GM21447 (cell line): ENCODE measurements around the gene PSMA8.
"Not testable (repeated sequence)": the region's sequence is repeated elsewhere in the genome, so short reads cannot be mapped to it uniquely, and the experiment has no call there.

Experiments used
- ATAC-seq: cut with Tn5 transposase; IDR thresholded peaks from one replicate; pipeline ENCODE4 v1.9.1; 2021; ENCODE audit not compliant: unreplicated experiment

PSMA8 gene

DNA sequence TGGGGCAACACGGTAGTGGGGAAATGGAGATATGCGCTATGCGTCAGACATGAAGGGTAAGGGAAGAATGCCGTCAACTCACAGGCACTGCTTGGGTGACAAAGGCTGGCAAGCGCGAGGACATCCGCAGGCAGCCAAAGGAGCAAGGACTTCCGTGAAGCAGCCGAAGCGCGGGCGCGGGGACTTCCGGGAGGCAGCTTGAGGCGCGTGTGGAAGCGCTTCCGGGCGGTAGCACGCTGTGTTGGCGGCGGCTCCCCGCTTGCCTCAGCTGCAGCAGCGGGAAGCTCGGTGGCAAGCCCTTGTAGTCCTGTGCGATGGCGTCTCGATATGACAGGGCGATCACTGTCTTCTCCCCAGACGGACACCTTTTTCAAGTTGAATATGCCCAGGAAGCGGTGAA lies at the start of gene PSMA8:
TSS of gene PSMA8 (plus strand) at position 218 of the 400 bp plus-strand sequence. CDS start at position 315, 97 bp downstream.
- peak; percentile 60 for ATAC-seq

DNA sequence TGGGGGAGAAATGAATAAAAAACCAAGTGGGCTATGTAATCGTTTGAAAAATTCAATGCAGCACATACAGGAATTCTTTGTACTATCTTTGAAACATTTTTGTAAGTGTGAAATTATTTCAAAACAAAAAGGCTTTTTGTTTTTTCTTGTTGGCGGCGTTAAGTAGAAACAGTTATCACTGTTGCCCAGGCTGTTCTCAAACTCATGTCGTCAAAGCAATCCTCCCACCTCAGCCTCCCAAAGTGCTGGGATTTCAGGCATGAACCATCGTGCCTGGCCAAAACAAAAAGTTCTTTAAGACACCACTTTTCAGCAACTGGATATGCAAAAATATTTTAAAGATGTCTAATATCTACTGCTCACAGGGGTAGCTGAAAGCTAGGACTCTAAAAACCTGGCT lies 48.6 kb upstream of the PSMA8 start:
- ATAC-seq: no peak

DNA sequence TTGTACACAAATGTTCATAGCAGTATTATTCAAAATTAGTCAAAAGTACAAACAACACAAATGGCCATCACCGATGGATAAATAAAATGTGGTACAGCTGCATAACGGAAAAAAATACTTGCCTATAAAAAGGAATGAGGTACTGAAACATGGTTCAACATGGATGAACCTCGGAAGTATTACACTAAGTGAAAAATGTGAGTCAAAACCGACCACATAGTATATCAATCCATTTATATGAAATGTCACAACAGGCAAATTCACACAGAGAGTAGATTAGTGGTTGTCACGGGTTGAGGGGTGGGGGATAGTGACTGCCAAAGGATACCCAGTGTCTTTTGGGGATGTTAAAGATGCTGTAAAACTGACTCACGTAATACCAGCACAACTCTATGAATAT lies 46.7 kb upstream of the PSMA8 start:
- ATAC-seq: no peak

- no peak for ATAC-seq
These were observed 45.2 kb upstream of the PSMA8 start for GRCh38 chr18:26088487-26088886.

GRCh38 chr18:26089293-26090129 lies 44.2 kb upstream of the PSMA8 start:
- no peak for ATAC-seq

DNA sequence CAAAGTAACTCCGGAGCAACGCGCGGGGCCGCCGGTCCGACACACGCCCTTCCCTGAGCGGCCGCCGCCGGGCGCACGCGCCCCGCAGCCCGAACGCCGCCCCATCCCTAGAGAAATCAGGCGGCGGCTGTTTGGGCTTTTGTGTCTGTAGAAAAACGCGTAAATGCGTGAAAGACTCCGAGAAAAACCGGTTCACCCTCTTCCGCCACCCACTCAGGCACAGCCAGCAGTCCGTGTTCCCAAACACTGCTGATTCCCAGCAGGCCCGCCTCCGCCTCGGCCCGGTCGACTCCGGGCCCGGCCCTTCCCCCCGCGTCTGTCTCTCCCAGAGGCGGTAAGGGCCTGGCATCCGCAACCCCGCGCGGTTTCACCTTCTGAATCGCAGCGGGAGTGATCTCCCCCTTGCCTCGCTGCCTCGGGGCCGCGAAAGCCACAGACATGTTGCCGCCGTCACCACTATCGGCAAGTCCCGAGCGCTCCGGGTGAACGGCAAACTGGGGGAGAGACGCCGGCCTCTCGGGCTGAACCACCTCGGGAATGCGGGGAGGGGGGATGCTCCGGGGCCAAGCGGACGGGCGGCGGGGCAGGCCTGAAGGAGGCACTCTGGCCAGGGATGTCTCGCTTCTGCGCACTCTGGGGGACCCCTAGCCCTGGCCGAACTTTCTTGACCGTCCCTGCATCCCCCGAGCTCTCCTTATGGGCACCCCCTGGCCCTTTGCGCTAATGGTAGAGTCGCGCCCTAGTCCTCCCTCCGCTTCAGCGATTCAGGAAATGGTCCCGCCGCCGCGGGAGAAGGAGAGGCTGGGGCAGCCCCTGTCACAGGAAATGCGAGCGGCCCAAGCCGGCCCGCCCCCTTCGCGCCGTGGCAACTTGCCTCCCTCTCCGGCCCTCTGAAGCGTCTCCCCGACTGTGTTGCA lies 43.3 kb upstream of the PSMA8 start, which contains the start of gene SS18:
TSS of gene SS18 (minus strand) at position 484 of the 917 bp plus-strand sequence. CDS start at position 440, 44 bp downstream.
- ATAC-seq: peak; percentile 82

DNA sequence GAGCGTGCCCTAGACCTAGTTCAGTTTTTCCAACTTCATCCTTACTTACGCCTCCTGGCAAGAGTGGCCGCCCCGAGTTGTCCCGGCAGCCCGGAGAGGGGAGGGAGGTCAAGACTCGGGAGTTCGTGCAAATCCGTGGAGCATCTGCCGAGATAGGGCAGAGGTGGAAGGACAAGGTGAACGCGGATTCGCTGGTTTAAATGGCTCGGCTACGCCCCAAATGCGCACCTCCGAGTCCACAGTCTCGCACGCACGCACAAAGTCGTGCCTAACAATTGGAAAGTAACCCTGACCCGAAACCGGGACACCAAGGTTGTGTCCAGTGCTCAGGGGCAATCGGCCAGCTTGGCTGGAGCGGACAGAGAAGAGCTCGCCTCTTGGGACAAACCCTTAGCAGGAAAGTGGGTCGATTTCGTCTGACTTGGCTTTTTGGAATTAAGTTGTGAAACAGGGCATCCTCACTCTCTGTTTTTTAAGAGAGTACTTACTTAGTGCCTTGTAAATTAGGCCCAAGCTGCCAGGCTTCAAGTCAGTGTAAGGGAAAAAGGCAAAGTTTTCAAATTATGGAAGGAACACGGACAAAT lies 42.5 kb upstream of the PSMA8 start:
- ATAC-seq: peak; percentile 43

- no peak for ATAC-seq
These were observed 36.8 kb upstream of the PSMA8 start for GRCh38 chr18:26096852-26097251.

DNA sequence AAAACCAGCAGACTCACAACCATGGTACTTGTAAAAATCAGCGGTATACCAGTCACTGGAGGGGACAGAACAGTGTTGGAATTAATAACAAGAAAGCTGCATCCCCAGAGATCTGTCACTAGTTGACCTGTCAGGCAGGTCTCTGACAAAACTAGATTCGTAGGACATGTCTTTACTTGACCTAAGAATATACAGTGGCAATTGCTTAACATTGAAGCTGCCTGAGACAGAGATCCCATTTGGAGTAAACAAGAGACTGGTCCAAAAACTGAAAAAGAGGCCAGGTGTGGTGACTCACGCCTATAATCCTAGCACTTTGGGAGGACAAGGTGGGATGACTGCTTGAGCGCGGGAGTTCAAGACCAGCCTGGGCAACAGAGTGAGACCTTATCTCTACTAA lies 36.1 kb upstream of the PSMA8 start:
- no peak for ATAC-seq

DNA sequence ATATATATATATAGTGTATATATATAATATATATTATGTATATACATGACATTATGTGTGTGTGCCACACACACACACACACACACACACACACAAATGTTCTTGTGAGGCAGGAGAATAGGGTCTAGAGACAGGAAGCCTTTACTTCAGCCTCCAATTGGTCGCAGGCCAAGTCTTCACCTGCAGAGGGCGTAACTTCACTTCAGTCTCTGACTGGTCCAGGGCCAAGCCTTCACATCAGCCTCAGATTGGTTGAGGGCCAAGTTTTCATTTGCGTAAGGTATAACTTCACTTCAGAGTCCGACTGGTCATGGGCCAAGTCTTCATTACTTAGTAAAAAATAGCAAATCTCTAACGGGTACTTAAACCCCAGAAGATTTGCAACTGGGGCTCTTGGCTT lies 30.1 kb upstream of the PSMA8 start:
- no peak for ATAC-seq

- no peak for ATAC-seq
These were observed 29.6 kb upstream of the PSMA8 start for GRCh38 chr18:26104035-26104434.

DNA sequence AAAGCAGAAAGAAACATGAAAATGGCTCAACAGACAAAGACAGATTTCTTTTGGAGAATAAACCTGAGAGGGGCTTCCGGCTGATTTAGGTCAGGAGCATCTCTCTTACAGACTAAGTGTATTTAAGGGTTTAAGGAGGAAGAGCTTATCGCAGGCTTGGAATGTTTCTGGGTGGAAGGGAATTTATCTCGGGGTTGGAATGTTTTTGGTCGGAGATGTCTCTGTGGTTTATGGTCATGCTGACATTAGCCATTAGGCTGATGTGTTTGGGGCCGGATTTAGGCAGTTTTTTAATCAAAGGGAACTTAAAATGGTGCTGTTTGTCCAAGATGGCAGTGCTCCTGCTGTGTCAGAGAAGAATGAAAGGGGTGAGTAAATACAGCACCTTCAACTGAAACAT lies 14.4 kb upstream of the PSMA8 start:
- no peak for ATAC-seq

DNA sequence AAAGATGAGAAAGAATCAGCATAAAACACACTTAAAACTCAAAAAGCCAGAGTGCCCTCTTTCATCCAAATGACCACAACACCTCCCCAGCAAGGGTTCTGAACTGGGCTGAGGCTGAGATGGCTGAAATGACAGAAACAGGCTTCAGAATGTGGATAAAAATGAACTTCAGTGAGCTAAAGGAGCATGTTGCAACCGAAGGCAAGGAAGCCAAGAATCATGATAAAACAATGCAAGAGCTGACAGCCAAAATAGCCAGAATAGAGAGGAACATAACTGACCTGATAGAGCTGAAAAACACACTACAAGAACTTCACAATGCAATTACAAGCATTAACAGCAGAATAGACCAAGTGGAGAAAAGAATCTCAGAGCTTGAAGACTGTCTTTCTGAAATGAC lies 12.2 kb upstream of the PSMA8 start:
- no peak for ATAC-seq

DNA sequence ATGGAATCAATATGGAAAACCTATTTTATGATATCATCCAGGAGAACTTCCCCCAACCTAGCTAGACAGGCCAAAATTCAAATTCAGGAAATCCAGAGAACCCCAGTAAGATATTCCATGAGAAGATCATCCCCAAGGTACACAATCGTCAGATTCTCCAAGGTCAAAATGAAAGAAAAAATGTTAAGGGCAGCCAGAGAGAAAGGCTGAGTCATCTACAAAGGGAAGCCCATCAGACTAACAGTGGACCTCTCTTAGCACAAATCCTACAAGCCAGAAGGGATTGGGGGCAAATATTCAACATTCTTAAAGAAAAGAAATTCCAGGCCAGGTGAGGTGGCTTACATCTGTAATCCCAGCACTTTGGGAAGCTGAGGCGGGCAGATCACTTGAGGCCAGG lies 11.7 kb upstream of the PSMA8 start:
- not testable (repeated sequence) for ATAC-seq

GRCh38 chr18:26127786-26128185 lies 5.9 kb upstream of the PSMA8 start:
- no peak for ATAC-seq

DNA sequence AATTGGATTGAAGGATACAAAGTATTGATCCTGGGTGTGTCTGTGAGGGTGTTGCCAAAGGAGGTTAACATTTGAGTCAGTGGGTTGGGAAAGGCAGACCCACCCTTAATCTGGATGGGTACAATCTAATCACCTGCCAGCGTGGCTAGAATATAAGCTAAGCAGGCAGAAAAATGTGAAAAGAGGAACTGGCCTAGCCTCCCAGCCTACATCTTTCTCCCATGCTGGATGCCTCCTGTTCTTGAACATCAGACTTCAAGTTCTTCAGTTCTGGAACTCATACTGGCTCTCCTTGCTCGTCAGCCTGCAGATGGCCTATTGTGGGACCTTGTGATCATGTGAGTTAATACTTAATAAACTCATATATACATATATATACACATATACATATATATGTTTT lies 5.5 kb upstream of the PSMA8 start:
- not testable (repeated sequence) for ATAC-seq

DNA sequence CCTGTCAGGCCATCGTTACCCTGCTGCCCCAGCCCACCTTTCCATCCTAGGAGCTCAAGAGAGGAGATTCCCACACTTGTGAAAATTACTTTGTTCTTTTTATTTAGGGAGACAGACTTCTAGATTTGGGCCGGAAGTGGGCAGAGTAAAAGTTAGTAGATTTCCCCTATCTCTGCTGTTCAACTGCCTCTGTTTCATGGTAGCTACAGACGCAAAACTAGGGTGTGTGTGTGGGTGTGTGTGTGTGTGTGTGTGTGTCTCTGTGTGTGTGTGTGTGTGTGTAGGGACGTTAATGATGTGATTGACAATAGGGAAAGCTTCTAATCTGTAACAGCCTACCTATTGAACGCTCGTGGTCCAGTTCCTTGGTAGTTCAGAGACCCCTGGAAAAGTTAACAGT lies 438 bp downstream of the PSMA8 start:
- no peak for ATAC-seq

DNA sequence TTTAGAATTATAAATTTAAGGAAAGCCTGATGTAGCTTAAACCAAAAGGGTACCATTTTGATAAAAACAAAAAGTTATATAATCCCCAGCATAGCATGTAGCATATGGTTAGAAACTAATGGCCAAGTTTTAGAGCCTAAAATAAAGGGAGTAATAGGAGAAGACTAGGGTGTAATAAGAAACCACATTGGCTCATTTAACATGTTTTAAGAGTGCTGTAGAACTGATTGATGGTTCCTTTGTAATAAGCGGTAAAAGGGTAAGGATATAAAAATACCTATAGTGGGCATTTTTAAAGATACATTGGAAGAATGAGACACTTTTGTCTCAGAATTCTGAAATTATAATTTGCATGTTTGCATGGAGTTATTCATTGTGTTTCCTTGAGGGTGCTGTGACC lies 1.9 kb downstream of the PSMA8 start:
- no peak for ATAC-seq

GRCh38 chr18:26157326-26157725 lies 23.7 kb downstream of the PSMA8 start:
- ATAC-seq: no peak

DNA sequence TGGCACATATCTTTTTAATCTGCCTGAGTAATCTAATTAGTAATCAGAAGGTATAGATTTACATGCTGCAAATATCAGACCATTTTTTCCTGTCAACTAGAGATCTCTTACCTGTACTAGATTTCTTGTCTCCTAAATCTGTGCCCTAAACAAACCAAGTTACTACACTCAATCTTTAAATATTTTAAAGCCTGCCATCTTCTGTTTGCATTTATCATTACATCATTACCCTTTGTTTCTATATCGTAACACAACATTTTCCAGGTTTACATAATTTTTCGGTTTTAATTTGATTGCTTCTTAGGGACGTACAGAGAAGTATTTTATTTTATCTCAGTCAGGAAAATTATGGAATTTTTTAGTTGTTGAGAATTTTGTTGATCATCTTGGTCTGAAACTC lies 25.7 kb downstream of the PSMA8 start:
- ATAC-seq: no peak

GRCh38 chr18:26164571-26164970 lies 30.9 kb downstream of the PSMA8 start:
- ATAC-seq: no peak
